K562 (cell line): ENCODE results near the gene INTS4. TPM values are rescaled to one million over a fixed set of nuclear protein-coding genes. Genes with fewer than 3 reads are reported as not detected.

Experiments
- ATAC-seq: fragments of 200-7000 bp; cut with Tn5 transposase; 3 replicates; pipeline ENCODE4 v1.9.1; 2020; ENCODE audit warnings: moderate library complexity
- BruUV-seq: library from RNA; stranded (reverse); fragments of 400-500 nt; replicated peaks from 2 replicates; lab custom pipeline; 2021; lab: Mats Ljungman, UMichigan
- CTCF ChIA-PET: fragments of 300-600 bp; formaldehyde crosslinking; extraction: SDS; loops from one replicate; lab custom pipeline; 2021; ENCODE audit warnings: low intra/inter-chr PET ratio; lab: Yijun Ruan, JAX
- POLR2A ChIA-PET: fragments of 300-600, 350-650 bp; sonication (Branson Sonifier 250); formaldehyde crosslinking; extraction: SDS; loops from one replicate; lab custom pipeline; 2021; ENCODE audit warnings: antibody characterized with exemption, inconsistent platforms; lab: Yijun Ruan, JAX
- DNase-seq, 4 experiments: peaks; one replicate each; pipeline versions ENCODE4 v3.0.0 to v3.0.0-alpha.2; 2011 to 2018; ENCODE audit warnings: low spot score in 3 of 4, mixed read lengths in 3 of 4; ENCODE audit errors: extremely low read depth in 1 of 4
- FAIRE-seq: peaks from 2 replicates; lab custom pipeline; 2011; peaks lifted over from hg19 to GRCh38; lab: Jason Lieb, UNC
- H2AFZ ChIP-seq: 2 replicates; pipeline ENCODE4 v1.6.0; 2011; ENCODE audit warnings: low read depth, low read length, control low read depth, inconsistent platforms
- H3K27ac ChIP-seq: fragments of 200-600 bp; 3 replicates; pipeline ENCODE4 v1.8.0; 2011; ENCODE audit warnings: low read depth, mild to moderate bottlenecking, control low read depth, inconsistent platforms, low read length, moderate library complexity, mixed read lengths; ENCODE audit errors: extremely low read depth
- H3K27me3 ChIP-seq, 2 experiments: fragments of 300-600 bp in 1 of 2; 2 replicates in 1 of 2; 3 replicates in 1 of 2; pipeline versions ENCODE4 v1.6.0 to v1.8.0; 2011; ENCODE audit warnings: inconsistent platforms in 2 of 2, low read length in 2 of 2, mild to moderate bottlenecking in 1 of 2, mixed read lengths in 1 of 2, moderate library complexity in 1 of 2; ENCODE audit not compliant: control insufficient read depth in 2 of 2, insufficient read depth in 2 of 2
- H3K36me3 ChIP-seq: fragments of 300-600 bp; 3 replicates; pipeline ENCODE4 v1.8.0; 2011; ENCODE audit warnings: mild to moderate bottlenecking, low read length, inconsistent platforms; ENCODE audit not compliant: control insufficient read depth, insufficient read depth
- H3K4me1 ChIP-seq, 2 experiments: fragments of 200-600 bp in 1 of 2; replicated peaks in 1 of 2; 2 replicates in 1 of 2; 3 replicates in 1 of 2; pipeline versions ENCODE4 v1.5.1 to v1.8.0; 2011; ENCODE audit warnings: inconsistent platforms in 2 of 2, low read length in 2 of 2, mild to moderate bottlenecking in 1 of 2, mixed read lengths in 1 of 2, moderate library complexity in 1 of 2; ENCODE audit not compliant: control insufficient read depth in 2 of 2, insufficient read depth in 2 of 2
- H3K4me2 ChIP-seq: 2 replicates; pipeline ENCODE4 v1.6.1; 2011; ENCODE audit warnings: low read length, control low read depth, inconsistent platforms, mixed read lengths; ENCODE audit not compliant: insufficient read depth
- H3K4me3 ChIP-seq: fragments of 200-600 bp; sonication (generic), shearing (Covaris generic); 2 replicates; pipeline ENCODE4 v1.5.1; 2016; ENCODE audit warnings: control low read depth, inconsistent platforms
- H3K79me2 ChIP-seq: fragments of 200-600 bp; 3 replicates; pipeline ENCODE4 v1.8.0; 2011; ENCODE audit warnings: low read length, inconsistent platforms; ENCODE audit not compliant: control insufficient read depth, insufficient read depth
- H3K9ac ChIP-seq, 2 experiments: 2 replicates each; pipeline versions ENCODE4 v1.6.0 to v1.6.1; 2011; ENCODE audit warnings: low read depth in 2 of 2, low read length in 2 of 2, control low read depth in 1 of 2, inconsistent platforms in 1 of 2, mild to moderate bottlenecking in 1 of 2, mixed read lengths in 1 of 2; ENCODE audit not compliant: insufficient read depth in 1 of 2
- H3K9me1 ChIP-seq: one replicate; pipeline ENCODE4 v1.6.0; 2011; ENCODE audit warnings: inconsistent platforms, mild to moderate bottlenecking, low read length, moderate library complexity; ENCODE audit not compliant: control insufficient read depth, insufficient read depth
- H3K9me3 ChIP-seq: replicated peaks from 2 replicates; pipeline ENCODE4 v1.5.1; 2011; ENCODE audit warnings: low read depth, low read length, inconsistent platforms; ENCODE audit not compliant: control insufficient read depth, insufficient read depth
- H4K20me1 ChIP-seq: replicated peaks from 2 replicates; pipeline ENCODE4 v1.6.1; 2011; ENCODE audit warnings: low read length, inconsistent platforms, mixed read lengths; ENCODE audit not compliant: control insufficient read depth, insufficient read depth
- HNRNPUL1 ChIP-seq: fragments of 200-400 bp; formaldehyde crosslinking; IDR thresholded peaks from 2 replicates; pipeline ENCODE4 v1.6.1; 2017; ENCODE audit warnings: low read length
- LEF1 ChIP-seq: fragments of 450-650 bp; IDR thresholded peaks from 2 replicates; pipeline ENCODE4 v1.6.1; 2016; ENCODE audit warnings: mild to moderate bottlenecking
- PKNOX1 ChIP-seq: fragments of 450-650 bp; IDR thresholded peaks from 2 replicates; pipeline ENCODE4 v1.6.1; 2016
- TEAD4 ChIP-seq, 2 experiments: sonication (generic) in 1 of 2; formaldehyde crosslinking in 1 of 2; IDR thresholded peaks; 2 replicates each; pipeline versions ENCODE4 v1.6.1 to v1.8.0; 2012 to 2022; ENCODE audit warnings: borderline replicate concordance in 1 of 2, inconsistent platforms in 1 of 2, low read length in 1 of 2, mild to moderate bottlenecking in 1 of 2, missing genetic modification reagents in 1 of 2
- TRIM24 ChIP-seq, 2 experiments: fragments of 450-650 bp; IDR thresholded peaks; 2 replicates each; pipeline ENCODE4 v1.6.1; 2016
- WGBS: fragments of 100-300 bp; shearing (Covaris generic); methylation state at CpG from one replicate; pipeline ENCODE4 v1.1.6; 2016; ENCODE audit warnings: low coverage, mixed read lengths; ENCODE audit not compliant: insufficient coverage; ENCODE audit errors: missing lambda C conversion rate; 5-methylcytosine and 5-hydroxymethylcytosine counted together
- in situ Hi-C: fragments of 300-500 bp; cut with MboI; formaldehyde crosslinking; loops from 4 replicates; pipeline ENCODE4 v1.15.0; 2018; ENCODE audit warnings: inconsistent platforms, mixed read lengths
- intact Hi-C: fragments of 100-400 bp; cut with micrococcal nuclease; formaldehyde crosslinking; loops from 2 replicates; pipeline ENCODE4 v1.14.2; 2022
- polyA plus RNA-seq, 8 experiments: library from polyadenylated mRNA; depleted of rRNA in 4 of 8; stranded (reverse) in 5 of 8; unstranded in 3 of 8; fragments of >200 nt; fragmentation: Nextera tagmentation in 2 of 8; fragmentation: Illumina TruSeq in 1 of 8; extraction: Ambion mirVana in 2 of 8; extraction: Trizol in 1 of 8; gene quantifications; 2 replicates each; pipeline versions ENCODE4 v1.2.1 to v1.2.3, GENCODE V29; 2011 to 2014; ENCODE audit warnings: inconsistent platforms in 1 of 8, missing spikeins in 1 of 8
- total RNA-seq, 7 experiments: library from RNA; depleted of rRNA in 6 of 7; stranded (reverse); fragments of >200 nt in 6 of 7; fragmentation: Illumina TruSeq in 2 of 7; extraction: Trizol in 2 of 7; gene quantifications; 2 replicates each; pipeline versions ENCODE4 v1.2.1 to v1.2.3, GENCODE V29; 2011 to 2021; ENCODE audit warnings: low replicate concordance in 1 of 7
- TF ChIP-seq, protein P1 (sequence below), 2 experiments: IDR thresholded peaks in 1 of 2; conservative IDR thresholded peaks in 1 of 2; 2 replicates each; pipeline ENCODE4 v1.6.1; 2016; ENCODE audit warnings: low read depth in 2 of 2, mild to moderate bottlenecking in 1 of 2, missing compliant biosample characterization in 1 of 2, missing genetic modification characterization in 1 of 2, moderate library complexity in 1 of 2

Gene INTS4
- total and polyA plus RNA-seq, 9 of the 15 experiments (the other 6 are each of a cell fraction or from before 2014, with no cell fraction given), result 28.4 to 53.4 (median 44.5) TPM

GRCh38 chr11:78027759-78028158 lies 33.3 kb upstream of the INTS4 start:
- CTCF ChIA-PET, result no interaction called here
- Histone ChIP-seq H3K9ac (no peak overlapping the region), H3K27ac (no peak overlapping the region), H3K4me3 (no peak overlapping the region), H3K4me1 (peaks cover 11 to 17% of the 10 kb centered on the region in 2 experiments), H3K27me3 (no peaks in the 10 kb centered on the region), H3K9me1 (no peaks in the 10 kb centered on the region), H4K20me1 (no peaks in the 10 kb centered on the region), H3K4me2 (no peak overlapping the region), H3K79me2 (no peaks in the 10 kb centered on the region), H2AFZ (no peak overlapping the region), H3K36me3 (no peaks in the 10 kb centered on the region), H3K9me3 (no peaks in the 10 kb centered on the region; the same call in 1 of the 2 replicates)
- TF ChIP-seq TEAD4 (IDR thresholded peaks at IDR 0.05; ENCODE audit: low read length) (no peak), TEAD4 (CRISPR knock-in tag; IDR thresholded peaks at IDR 0.05; ENCODE audit: borderline replicate concordance) (no peak), PKNOX1 (peak; percentile 75), LEF1 (no peak), TRIM24 (IDR thresholded peaks at IDR 0.05) (no peak), HNRNPUL1 (no peak)
- TF ChIP-seq, protein P1, sequence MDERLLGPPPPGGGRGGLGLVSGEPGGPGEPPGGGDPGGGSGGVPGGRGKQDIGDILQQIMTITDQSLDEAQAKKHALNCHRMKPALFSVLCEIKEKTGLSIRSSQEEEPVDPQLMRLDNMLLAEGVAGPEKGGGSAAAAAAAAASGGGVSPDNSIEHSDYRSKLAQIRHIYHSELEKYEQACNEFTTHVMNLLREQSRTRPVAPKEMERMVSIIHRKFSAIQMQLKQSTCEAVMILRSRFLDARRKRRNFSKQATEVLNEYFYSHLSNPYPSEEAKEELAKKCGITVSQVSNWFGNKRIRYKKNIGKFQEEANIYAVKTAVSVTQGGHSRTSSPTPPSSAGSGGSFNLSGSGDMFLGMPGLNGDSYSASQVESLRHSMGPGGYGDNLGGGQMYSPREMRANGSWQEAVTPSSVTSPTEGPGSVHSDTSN (CRISPR knock-in tag; IDR thresholded peaks at IDR 0.05; ENCODE audit: low read depth), result no peak
- TF ChIP-seq, protein P1 (tag; conservative IDR thresholded peaks at IDR 0.05; ENCODE audit: low read depth), result no peak
- WGBS, result 29% methylated on average over 2 of the region's 2 CpGs
- in situ Hi-C loops (no loop called here), intact Hi-C loops (no loop called here)
- ATAC-seq, result no peak
- no peak for DNase-seq
- POLR2A ChIA-PET, result interaction anchor here (1.1 kb wide), 1 partner anchor 12 kb away, joined by 3 read pairs; no protein-coding TSS in a partner anchor
- no peak for FAIRE-seq
- BruUV-seq, result no TSS peak
